Stimulated activated CD8-positive, alpha-beta memory T cell treated with anti-CD3 and anti-CD28 coated beads, Interleukin-12 subunit alpha, Interleukin-12 subunit beta, amount 100 ng/mL, for 4 hours (primary cell): ENCODE measurements around the gene ATP5PD.

ENCODE experiments used
- DNase-seq: peaks from one replicate; pipeline ENCODE4 v3.0.0-alpha.2; 2020; ENCODE audit warnings: low read depth

Gene ATP5PD

GRCh38 chr17:74994440-74994839 is 52.3 kb downstream of the ATP5PD start:
- no peak for DNase-seq

DNA sequence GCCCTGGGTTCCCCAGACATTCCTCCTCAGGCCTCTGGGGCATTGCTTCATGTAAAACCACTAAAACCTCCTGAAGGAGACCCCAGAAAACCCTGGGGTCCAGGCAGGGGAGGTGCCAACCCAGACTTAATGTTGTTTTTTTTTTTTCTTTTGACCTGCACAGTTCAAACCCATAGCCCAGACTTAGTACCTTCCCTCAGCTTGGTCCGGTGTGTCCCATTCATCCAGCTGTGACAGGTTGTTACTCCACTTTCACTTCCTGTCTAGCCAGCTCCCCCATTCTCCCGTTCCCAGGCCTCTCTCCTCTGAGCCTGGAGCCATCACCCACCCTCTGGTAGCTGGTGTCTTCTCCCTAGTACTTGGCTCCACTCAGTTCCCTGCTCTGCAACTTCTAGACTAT is 54.5 kb downstream of the ATP5PD start:
- DNase-seq: no peak

DNA sequence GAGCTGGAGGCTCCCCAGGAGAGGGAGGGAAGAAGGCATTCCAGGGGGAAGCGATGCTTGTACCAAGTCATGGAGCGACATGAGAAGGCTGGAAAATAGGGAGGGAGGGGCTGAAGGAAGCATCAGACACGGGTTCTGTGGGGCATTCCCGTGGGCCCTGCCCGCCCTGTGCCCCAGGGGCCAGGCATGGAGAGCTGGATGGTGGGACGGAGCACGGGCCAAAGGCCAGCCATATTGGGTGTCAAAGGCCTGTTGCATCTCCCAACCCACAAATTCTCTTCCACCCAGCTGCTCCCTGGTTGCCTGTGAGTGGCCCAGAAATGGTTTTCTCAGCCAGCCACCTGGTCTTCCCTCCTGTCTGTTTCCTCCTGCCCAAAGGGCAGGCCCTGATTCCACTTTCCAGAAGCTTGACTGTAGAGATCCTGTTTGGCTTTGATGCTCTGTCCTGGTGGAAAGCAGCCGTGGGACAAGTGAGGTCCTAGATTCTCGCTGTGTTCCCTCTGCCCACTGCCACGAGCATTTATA is 56.1 kb downstream of the ATP5PD start:
- DNase-seq: no peak
